ENCODE results near the gene A1CF.
"Not testable (repeated sequence)": the region's sequence is repeated elsewhere in the genome, so short reads cannot be mapped to it uniquely, and the experiment has no call there.

DNA sequence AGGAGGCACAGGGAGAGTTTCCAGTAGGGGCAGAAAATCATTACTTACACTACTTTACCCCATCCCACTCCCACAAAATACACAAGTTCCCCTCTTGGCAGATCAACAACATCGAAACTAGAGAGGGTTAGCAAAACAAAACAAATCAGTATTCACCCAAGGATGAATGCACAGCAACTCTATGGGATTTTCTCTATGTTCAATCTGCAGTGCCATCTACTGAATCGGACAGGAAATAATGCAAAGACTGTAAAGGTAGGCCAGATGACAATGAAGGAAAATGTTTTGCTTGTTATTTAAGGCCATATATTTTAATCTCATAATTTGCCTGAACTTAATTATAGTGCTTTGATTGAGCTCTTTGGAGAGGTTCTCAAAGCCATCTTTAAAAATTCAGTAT is 110.6 kb downstream of the A1CF start:
- TF ChIP-seq, protein P1, sequence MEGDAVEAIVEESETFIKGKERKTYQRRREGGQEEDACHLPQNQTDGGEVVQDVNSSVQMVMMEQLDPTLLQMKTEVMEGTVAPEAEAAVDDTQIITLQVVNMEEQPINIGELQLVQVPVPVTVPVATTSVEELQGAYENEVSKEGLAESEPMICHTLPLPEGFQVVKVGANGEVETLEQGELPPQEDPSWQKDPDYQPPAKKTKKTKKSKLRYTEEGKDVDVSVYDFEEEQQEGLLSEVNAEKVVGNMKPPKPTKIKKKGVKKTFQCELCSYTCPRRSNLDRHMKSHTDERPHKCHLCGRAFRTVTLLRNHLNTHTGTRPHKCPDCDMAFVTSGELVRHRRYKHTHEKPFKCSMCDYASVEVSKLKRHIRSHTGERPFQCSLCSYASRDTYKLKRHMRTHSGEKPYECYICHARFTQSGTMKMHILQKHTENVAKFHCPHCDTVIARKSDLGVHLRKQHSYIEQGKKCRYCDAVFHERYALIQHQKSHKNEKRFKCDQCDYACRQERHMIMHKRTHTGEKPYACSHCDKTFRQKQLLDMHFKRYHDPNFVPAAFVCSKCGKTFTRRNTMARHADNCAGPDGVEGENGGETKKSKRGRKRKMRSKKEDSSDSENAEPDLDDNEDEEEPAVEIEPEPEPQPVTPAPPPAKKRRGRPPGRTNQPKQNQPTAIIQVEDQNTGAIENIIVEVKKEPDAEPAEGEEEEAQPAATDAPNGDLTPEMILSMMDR (IDR thresholded peaks at IDR 0.05): peak; percentile 17; the same call in 1 of the 2 replicates
- TF ChIP-seq, protein P2, sequence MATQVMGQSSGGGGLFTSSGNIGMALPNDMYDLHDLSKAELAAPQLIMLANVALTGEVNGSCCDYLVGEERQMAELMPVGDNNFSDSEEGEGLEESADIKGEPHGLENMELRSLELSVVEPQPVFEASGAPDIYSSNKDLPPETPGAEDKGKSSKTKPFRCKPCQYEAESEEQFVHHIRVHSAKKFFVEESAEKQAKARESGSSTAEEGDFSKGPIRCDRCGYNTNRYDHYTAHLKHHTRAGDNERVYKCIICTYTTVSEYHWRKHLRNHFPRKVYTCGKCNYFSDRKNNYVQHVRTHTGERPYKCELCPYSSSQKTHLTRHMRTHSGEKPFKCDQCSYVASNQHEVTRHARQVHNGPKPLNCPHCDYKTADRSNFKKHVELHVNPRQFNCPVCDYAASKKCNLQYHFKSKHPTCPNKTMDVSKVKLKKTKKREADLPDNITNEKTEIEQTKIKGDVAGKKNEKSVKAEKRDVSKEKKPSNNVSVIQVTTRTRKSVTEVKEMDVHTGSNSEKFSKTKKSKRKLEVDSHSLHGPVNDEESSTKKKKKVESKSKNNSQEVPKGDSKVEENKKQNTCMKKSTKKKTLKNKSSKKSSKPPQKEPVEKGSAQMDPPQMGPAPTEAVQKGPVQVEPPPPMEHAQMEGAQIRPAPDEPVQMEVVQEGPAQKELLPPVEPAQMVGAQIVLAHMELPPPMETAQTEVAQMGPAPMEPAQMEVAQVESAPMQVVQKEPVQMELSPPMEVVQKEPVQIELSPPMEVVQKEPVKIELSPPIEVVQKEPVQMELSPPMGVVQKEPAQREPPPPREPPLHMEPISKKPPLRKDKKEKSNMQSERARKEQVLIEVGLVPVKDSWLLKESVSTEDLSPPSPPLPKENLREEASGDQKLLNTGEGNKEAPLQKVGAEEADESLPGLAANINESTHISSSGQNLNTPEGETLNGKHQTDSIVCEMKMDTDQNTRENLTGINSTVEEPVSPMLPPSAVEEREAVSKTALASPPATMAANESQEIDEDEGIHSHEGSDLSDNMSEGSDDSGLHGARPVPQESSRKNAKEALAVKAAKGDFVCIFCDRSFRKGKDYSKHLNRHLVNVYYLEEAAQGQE (IDR thresholded peaks at IDR 0.05; ENCODE audit: insufficient read depth in 1 of 2, low read depth in 2 of 2, low read length in 1 of 2): not testable (repeated sequence)

Measured in Panc1 (cell line).